Ectodermal cell (in vitro differentiated cells): ENCODE measurements around the gene WDR90.

ENCODE experiments used
- H3K27ac ChIP-seq: 2 replicates; pipeline ENCODE4 v1.7.0; 2013; ENCODE audit warnings: mild to moderate bottlenecking, low read depth, low read length; ENCODE audit not compliant: insufficient read depth, poor library complexity, severe bottlenecking
- H3K27me3 ChIP-seq: 2 replicates; pipeline ENCODE4 v1.7.0; 2013; ENCODE audit warnings: mild to moderate bottlenecking, low read length; ENCODE audit not compliant: insufficient read depth, control insufficient read depth, poor library complexity, severe bottlenecking
- H3K36me3 ChIP-seq: one replicate; pipeline ENCODE4 v1.7.0; 2013; ENCODE audit warnings: low read length; ENCODE audit not compliant: control insufficient read depth, insufficient read depth
- H3K4me1 ChIP-seq: one replicate; pipeline ENCODE4 v1.7.0; 2013; ENCODE audit warnings: low read length; ENCODE audit not compliant: control insufficient read depth, insufficient read depth
- H3K4me3 ChIP-seq: 2 replicates; pipeline ENCODE4 v1.7.0; 2013; ENCODE audit warnings: low read depth, low read length, control low read depth; ENCODE audit not compliant: insufficient read depth
- H3K9me3 ChIP-seq: 2 replicates; pipeline ENCODE4 v1.7.0; 2013; ENCODE audit warnings: mild to moderate bottlenecking, low read length, moderate library complexity; ENCODE audit not compliant: control insufficient read depth
- WGBS, 2 experiments: methylation state at CpG; one replicate each; pipeline ENCODE4 v1.1.7; 2013; ENCODE audit warnings: missing lambda C conversion rate in 2 of 2; 5-methylcytosine and 5-hydroxymethylcytosine counted together

Gene WDR90

GRCh38 chr16:625977-626765, 23.0 kb upstream of the WDR90 start:
- no peak overlapping the region for H3K27ac ChIP-seq
- H3K36me3 ChIP-seq = peaks cover 9% of the 10 kb centered on the region
- no peaks in the 10 kb centered on the region for H3K9me3 ChIP-seq
- peaks cover 29% of the 10 kb centered on the region for H3K4me1 ChIP-seq
- H3K4me3 ChIP-seq = no peak overlapping the region
- H3K27me3 ChIP-seq = no peaks in the 10 kb centered on the region
- 96% methylated on average over 35 of the region's 35 CpGs for WGBS, 2 experiments

- H3K27ac ChIP-seq = no peak overlapping the region
- WGBS, 2 experiments = 91% methylated on average over 29 of the region's 29 CpGs
- no peaks in the 10 kb centered on the region for H3K27me3 ChIP-seq
- peaks cover 9% of the 10 kb centered on the region for H3K36me3 ChIP-seq
- H3K4me1 ChIP-seq = peaks cover 30% of the 10 kb centered on the region
- no peaks in the 10 kb centered on the region for H3K9me3 ChIP-seq
- no peak overlapping the region for H3K4me3 ChIP-seq
Measured at GRCh38 chr16:626787-627453, 22.2 kb upstream of the WDR90 start.

GRCh38 chr16:627454-628239, 21.5 kb upstream of the WDR90 start:
- Histone ChIP-seq H3K4me1 (peaks cover 36% of the 10 kb centered on the region), H3K4me3 (no peak overlapping the region), H3K27me3 (no peaks in the 10 kb centered on the region), H3K27ac (no peak overlapping the region), H3K9me3 (no peaks in the 10 kb centered on the region), H3K36me3 (peaks cover 9% of the 10 kb centered on the region)
- WGBS, 2 experiments = 93 to 94% methylated on average over 50 of the region's 50 CpGs

- Histone ChIP-seq H3K27ac (peak overlapping the region; percentile 97), H3K9me3 (no peaks in the 10 kb centered on the region), H3K27me3 (no peaks in the 10 kb centered on the region), H3K4me1 (peaks cover 36% of the 10 kb centered on the region), H3K4me3 (peak overlapping the region; percentile 16), H3K36me3 (peaks cover 9% of the 10 kb centered on the region)
- 92 to 93% methylated on average over 33 of the region's 33 CpGs for WGBS, 2 experiments
Measured at GRCh38 chr16:628321-629061, 20.7 kb upstream of the WDR90 start.

GRCh38 chr16:629185-629832, 19.9 kb upstream of the WDR90 start:
- peaks cover 9% of the 10 kb centered on the region for H3K36me3 ChIP-seq
- 57 to 58% methylated on average over 29 of the region's 29 CpGs for WGBS, 2 experiments
- H3K27ac ChIP-seq = peak overlapping the region; percentile 97
- peak overlapping the region; percentile 16 for H3K4me3 ChIP-seq
- no peaks in the 10 kb centered on the region for H3K27me3 ChIP-seq
- no peaks in the 10 kb centered on the region for H3K9me3 ChIP-seq
- H3K4me1 ChIP-seq = peaks cover 36% of the 10 kb centered on the region

GRCh38 chr16:629833-630248, 19.3 kb upstream of the WDR90 start:
- Histone ChIP-seq H3K4me1 (peaks cover 36% of the 10 kb centered on the region), H3K36me3 (peaks cover 9% of the 10 kb centered on the region), H3K27me3 (no peaks in the 10 kb centered on the region), H3K27ac (peak overlapping the region; percentile 97), H3K9me3 (no peaks in the 10 kb centered on the region), H3K4me3 (peak overlapping the region; percentile 58)
- 17 to 18% methylated on average over 11 of the region's 11 CpGs for WGBS, 2 experiments

- 26 to 27% methylated on average over 29 of the region's 29 CpGs for WGBS, 2 experiments
- Histone ChIP-seq H3K4me1 (peaks cover 41% of the 10 kb centered on the region), H3K27me3 (no peaks in the 10 kb centered on the region), H3K36me3 (peaks cover 9% of the 10 kb centered on the region), H3K9me3 (no peaks in the 10 kb centered on the region), H3K4me3 (peak overlapping the region; percentile 58), H3K27ac (peak overlapping the region; percentile 97)
Measured at GRCh38 chr16:630249-630814, 18.8 kb upstream of the WDR90 start.

GRCh38 chr16:630815-631405, 18.3 kb upstream of the WDR90 start, which contains the start of gene WFIKKN1:
TSS of gene WFIKKN1 (plus strand) at chr16:630985. CDS start at chr16:631254, 269 bp downstream.
- Histone ChIP-seq H3K9me3 (no peaks in the 10 kb centered on the region), H3K36me3 (peaks cover 8% of the 10 kb centered on the region), H3K4me3 (peak within 1 kb of the TSS; percentile 58), H3K4me1 (peaks cover 44% of the 10 kb centered on the region), H3K27me3 (no peaks in the 10 kb centered on the region), H3K27ac (peak within 1 kb of the TSS; percentile 97)
- 6 to 7% methylated on average over 23 of the region's 23 CpGs for WGBS, 2 experiments
